Natural killer cell (primary cell): ENCODE measurements around the gene RARRES1. TPM values are rescaled to one million over a fixed set of nuclear protein-coding genes. Genes with fewer than 3 reads are reported as not detected.
A peak's percentile ranks its signal among the peaks of the same experiment; 100 is the strongest.

Experiments used
- ATAC-seq, 3 donors: fragments of 150-1000 bp in 2 of 3; fragments of 200-7000 bp in 1 of 3; cut with Tn5 transposase; 1 replicate in 1 of 3; 2 replicates in 2 of 3; pipeline ENCODE4 v1.10.0; 2021; ENCODE audit warnings: mild to moderate bottlenecking in 2 of 3, moderate library complexity in 2 of 3
- DNase-seq, 2 donors: peaks; one replicate each; pipeline versions ENCODE4 v3.0.0 to v3.0.0-alpha.2; 2013 to 2021; ENCODE audit warnings: mixed read lengths in 1 of 2
- H3K27ac ChIP-seq: one replicate; pipeline ENCODE4 v1.5.1; 2013; ENCODE audit warnings: mild to moderate bottlenecking, low read length
- H3K27me3 ChIP-seq: one replicate; pipeline ENCODE4 v1.6.1; 2013; ENCODE audit warnings: low read length; ENCODE audit not compliant: control insufficient read depth, insufficient read depth
- H3K36me3 ChIP-seq: one replicate; pipeline ENCODE4 v1.6.1; 2013; ENCODE audit warnings: low read length; ENCODE audit not compliant: control insufficient read depth, insufficient read depth
- H3K4me1 ChIP-seq: one replicate; pipeline ENCODE4 v1.6.1; 2013; ENCODE audit warnings: low read length; ENCODE audit not compliant: control insufficient read depth, insufficient read depth
- H3K4me3 ChIP-seq: one replicate; pipeline ENCODE4 v1.5.1; 2013; ENCODE audit warnings: low read length
- H3K9me3 ChIP-seq: one replicate; pipeline ENCODE4 v1.6.1; 2013; ENCODE audit warnings: low read length; ENCODE audit not compliant: control insufficient read depth, insufficient read depth
- H3K27ac Mint-ChIP-seq, 2 donors: one replicate each; pipeline ENCODE4 v1.8.0; 2022; ENCODE audit warnings: mild to moderate bottlenecking in 2 of 2, mixed read lengths in 2 of 2, moderate library complexity in 1 of 2
- H3K27me3 Mint-ChIP-seq, 2 donors: one replicate each; pipeline ENCODE4 v1.8.0; 2022; ENCODE audit warnings: low read depth in 2 of 2, mixed read lengths in 2 of 2
- H3K36me3 Mint-ChIP-seq: one replicate; pipeline ENCODE4 v1.8.0; 2022; ENCODE audit warnings: mixed read lengths
- H3K4me1 Mint-ChIP-seq, 2 donors: one replicate each; pipeline ENCODE4 v1.8.0; 2022; ENCODE audit warnings: mixed read lengths in 2 of 2
- H3K4me3 Mint-ChIP-seq: one replicate; pipeline ENCODE4 v1.8.0; 2022; ENCODE audit warnings: mild to moderate bottlenecking, moderate library complexity, mixed read lengths
- H3K9me3 Mint-ChIP-seq, 2 donors: one replicate each; pipeline ENCODE4 v1.8.0; 2022; ENCODE audit warnings: mixed read lengths in 2 of 2
- WGBS: methylation state at CpG from one replicate; pipeline ENCODE4 v1.1.7; 2013; ENCODE audit warnings: missing lambda C conversion rate; ENCODE audit not compliant: insufficient coverage; 5-methylcytosine and 5-hydroxymethylcytosine counted together
- intact Hi-C: fragments of 100-400 bp; cut with micrococcal nuclease; formaldehyde crosslinking; loops from one replicate; pipeline ENCODE4 v1.14.2; 2022
- total RNA-seq, 4 donors: library from RNA; stranded (reverse); fragments of 120-200 nt in 1 of 4; gene quantifications; one replicate each; pipeline versions ENCODE4 v1.2.3 to v1.2.4, GENCODE V29; 2013 to 2022
- TF ChIP-seq, protein P1 (sequence below): fragments of 200-600 bp; IDR thresholded peaks from one replicate; pipeline ENCODE4 v1.8.0; 2022; ENCODE audit warnings: antibody characterized with exemption

RARRES1 gene
- total RNA-seq, 3 donors from 2014 or later (not counting 1 experiment from before 2014, with no cell fraction given) = not detected

DNA sequence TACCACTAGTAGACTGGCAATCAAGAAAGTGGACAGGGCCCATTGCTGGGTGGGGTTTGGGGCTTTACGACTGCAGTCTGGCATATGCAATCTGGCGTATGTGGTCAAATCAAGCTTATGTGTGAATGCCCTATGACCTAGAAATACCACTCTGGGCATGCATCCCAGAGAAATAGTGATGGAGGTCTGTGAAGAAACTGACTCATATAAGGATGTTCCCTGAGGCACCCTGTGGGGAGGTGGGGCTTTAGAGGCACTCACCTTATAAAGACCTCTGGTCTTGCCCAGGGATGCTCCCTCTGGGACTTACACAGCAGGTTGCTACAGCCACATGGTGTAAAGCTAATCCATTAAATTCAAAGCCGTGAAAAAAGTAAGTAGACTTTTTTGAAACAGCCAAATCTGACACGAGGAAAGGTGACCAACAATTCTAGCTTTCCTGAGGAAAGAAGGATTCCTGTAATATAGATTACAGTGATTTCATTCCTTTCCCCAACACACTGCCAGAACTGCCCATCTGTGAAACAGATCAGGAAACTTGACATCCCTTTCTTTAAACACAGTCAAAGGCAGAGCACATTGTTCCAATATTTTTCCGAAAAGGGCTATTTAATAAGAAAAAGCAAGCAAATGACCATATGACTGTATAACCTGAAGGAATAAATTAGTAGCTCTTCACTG, 13.6 kb downstream of the RARRES1 start:
- H3K9me3 Mint-ChIP-seq = no peaks in the 10 kb centered on the region
- H3K4me3 ChIP-seq = no peak overlapping the region
- intact Hi-C loops = no loop called here
- no peak overlapping the region for H3K27ac Mint-ChIP-seq
- ATAC-seq (no peak), DNase-seq (no peak)
- no peaks in the 10 kb centered on the region for H3K27me3 Mint-ChIP-seq
- H3K4me1 ChIP-seq = peaks cover 4% of the 10 kb centered on the region
- TF ChIP-seq, protein P1, sequence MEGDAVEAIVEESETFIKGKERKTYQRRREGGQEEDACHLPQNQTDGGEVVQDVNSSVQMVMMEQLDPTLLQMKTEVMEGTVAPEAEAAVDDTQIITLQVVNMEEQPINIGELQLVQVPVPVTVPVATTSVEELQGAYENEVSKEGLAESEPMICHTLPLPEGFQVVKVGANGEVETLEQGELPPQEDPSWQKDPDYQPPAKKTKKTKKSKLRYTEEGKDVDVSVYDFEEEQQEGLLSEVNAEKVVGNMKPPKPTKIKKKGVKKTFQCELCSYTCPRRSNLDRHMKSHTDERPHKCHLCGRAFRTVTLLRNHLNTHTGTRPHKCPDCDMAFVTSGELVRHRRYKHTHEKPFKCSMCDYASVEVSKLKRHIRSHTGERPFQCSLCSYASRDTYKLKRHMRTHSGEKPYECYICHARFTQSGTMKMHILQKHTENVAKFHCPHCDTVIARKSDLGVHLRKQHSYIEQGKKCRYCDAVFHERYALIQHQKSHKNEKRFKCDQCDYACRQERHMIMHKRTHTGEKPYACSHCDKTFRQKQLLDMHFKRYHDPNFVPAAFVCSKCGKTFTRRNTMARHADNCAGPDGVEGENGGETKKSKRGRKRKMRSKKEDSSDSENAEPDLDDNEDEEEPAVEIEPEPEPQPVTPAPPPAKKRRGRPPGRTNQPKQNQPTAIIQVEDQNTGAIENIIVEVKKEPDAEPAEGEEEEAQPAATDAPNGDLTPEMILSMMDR = no peak
- H3K27ac ChIP-seq = no peak overlapping the region
- H3K27me3 ChIP-seq = no peaks in the 10 kb centered on the region
- no peak overlapping the region for H3K4me3 Mint-ChIP-seq
- H3K9me3 ChIP-seq = no peaks in the 10 kb centered on the region
- peaks cover 17 to 29% of the 10 kb centered on the region in 2 donors for H3K4me1 Mint-ChIP-seq
- no peaks in the 10 kb centered on the region for H3K36me3 ChIP-seq
- 94% methylated on average over 4 of the region's 5 CpGs for WGBS
- H3K36me3 Mint-ChIP-seq = no peaks in the 10 kb centered on the region

DNA sequence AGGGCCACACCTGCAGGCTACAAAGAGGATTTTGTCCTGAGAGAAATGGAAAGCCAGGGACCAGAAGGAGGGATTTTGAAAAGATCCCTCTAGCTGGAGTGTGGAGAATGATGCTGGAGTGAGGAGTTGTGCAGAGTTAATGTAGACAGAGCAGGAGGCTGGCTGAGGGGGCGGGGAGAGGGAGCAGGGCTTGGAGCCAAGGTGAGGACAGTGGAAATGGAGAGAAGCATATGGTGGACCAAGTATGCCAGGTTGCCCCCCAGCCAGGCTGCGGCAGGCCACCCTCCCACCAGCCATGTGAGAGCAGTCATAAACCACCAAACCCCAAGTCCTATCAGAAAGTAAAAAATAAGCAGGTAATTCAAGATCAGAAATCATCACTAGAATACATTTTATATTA, 14.7 kb downstream of the RARRES1 start:
- ATAC-seq (no peak), DNase-seq (no peak)
- no peak overlapping the region for H3K4me3 ChIP-seq
- Mint-ChIP-seq H3K27me3 (no peaks in the 10 kb centered on the region), H3K9me3 (no peaks in the 10 kb centered on the region), H3K4me3 (no peak overlapping the region), H3K27ac (no peak overlapping the region), H3K4me1 (peaks cover 21 to 33% of the 10 kb centered on the region in 2 donors), H3K36me3 (no peaks in the 10 kb centered on the region)
- 93% methylated on average over 1 of the region's 2 CpGs for WGBS
- H3K9me3 ChIP-seq = no peaks in the 10 kb centered on the region
- H3K27me3 ChIP-seq = no peaks in the 10 kb centered on the region
- H3K27ac ChIP-seq = no peak overlapping the region
- intact Hi-C loops = no loop called here
- H3K4me1 ChIP-seq = no peaks in the 10 kb centered on the region
- H3K36me3 ChIP-seq = no peaks in the 10 kb centered on the region
- TF ChIP-seq, protein P1 = no peak

DNA sequence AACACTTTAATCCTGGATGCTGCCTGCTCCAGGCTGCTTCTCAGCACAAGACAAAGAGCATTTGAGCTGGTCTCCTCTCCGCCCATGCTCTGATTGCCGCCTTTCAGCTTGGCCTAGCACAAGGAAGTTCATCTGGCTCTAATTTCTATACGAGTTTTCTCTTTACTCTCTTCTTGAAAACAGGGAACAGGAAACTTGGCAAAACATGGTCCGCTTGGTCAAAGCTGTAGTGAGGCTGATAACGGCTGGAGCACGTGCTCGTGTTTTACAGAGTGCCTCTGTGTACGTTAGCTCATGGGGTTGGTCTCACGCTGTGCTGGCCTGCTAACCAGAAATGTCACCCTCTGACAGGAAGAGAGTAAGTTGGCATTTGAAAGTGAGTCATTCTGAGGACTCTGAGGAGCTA, 19.2 kb downstream of the RARRES1 start:
- Mint-ChIP-seq H3K27ac (no peak overlapping the region), H3K27me3 (no peaks in the 10 kb centered on the region), H3K4me1 (peaks cover 21 to 30% of the 10 kb centered on the region in 2 donors), H3K9me3 (no peaks in the 10 kb centered on the region), H3K36me3 (no peaks in the 10 kb centered on the region), H3K4me3 (no peak overlapping the region)
- Histone ChIP-seq H3K27me3 (no peaks in the 10 kb centered on the region), H3K27ac (no peak overlapping the region), H3K36me3 (peaks cover 9% of the 10 kb centered on the region), H3K4me1 (no peaks in the 10 kb centered on the region), H3K4me3 (no peak overlapping the region), H3K9me3 (no peaks in the 10 kb centered on the region)
- intact Hi-C loops = no loop called here
- TF ChIP-seq, protein P1 = no peak
- WGBS = 64% methylated on average over 9 of the region's 9 CpGs
- ATAC-seq (peak in 2 of 3 donors; percentile 52 to 57), DNase-seq (no peak)

DNA sequence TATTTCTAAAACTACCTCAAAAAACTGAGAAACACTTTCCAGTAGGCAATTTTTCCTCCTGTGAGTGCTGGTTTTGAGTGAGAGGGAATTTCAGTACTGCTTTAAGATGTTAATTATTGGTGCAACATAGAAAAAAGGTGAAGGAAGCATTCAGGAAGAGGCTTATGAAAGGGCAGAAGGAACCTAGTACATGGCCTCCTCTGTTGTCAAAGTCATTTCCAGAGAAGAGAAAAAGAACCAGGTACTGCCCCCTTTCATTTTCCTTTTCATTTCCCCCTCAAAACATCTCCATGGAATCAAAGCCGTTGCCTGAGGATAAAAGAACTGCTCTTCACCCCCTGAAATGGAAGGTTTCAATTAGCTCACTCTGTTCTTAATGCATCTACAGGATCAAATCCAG, 19.8 kb downstream of the RARRES1 start:
- peaks cover 12% of the 10 kb centered on the region for H3K36me3 ChIP-seq

More for the DNA sequence above, 19.8 kb downstream of the RARRES1 start:
- peaks cover 21 to 29% of the 10 kb centered on the region in 2 donors for H3K4me1 Mint-ChIP-seq
- ATAC-seq (no peak), DNase-seq (no peak)
- TF ChIP-seq, protein P1 = no peak
- no peaks in the 10 kb centered on the region for H3K36me3 Mint-ChIP-seq
- Histone ChIP-seq H3K4me3 (no peak overlapping the region), H3K9me3 (no peaks in the 10 kb centered on the region), H3K4me1 (no peaks in the 10 kb centered on the region), H3K27ac (no peak overlapping the region), H3K27me3 (no peaks in the 10 kb centered on the region)
- intact Hi-C loops = no loop called here
- H3K27me3 Mint-ChIP-seq = no peaks in the 10 kb centered on the region
- H3K4me3 Mint-ChIP-seq = no peak overlapping the region
- no CpG with 5 or more reads among the region's 1 CpG for WGBS
- no peaks in the 10 kb centered on the region for H3K9me3 Mint-ChIP-seq
- peak overlapping the region in 1 of 2 donors; percentile 52 for H3K27ac Mint-ChIP-seq
